Stimulated activated naive CD8-positive, alpha-beta T cell treated with anti-CD3 and anti-CD28 coated beads, Interleukin-15, Interleukin-2, amounts not matched to agents 100 ng/mL and 50 ng/mL, for 24 hours (primary cell): ENCODE data around the gene SHROOM3.

Source experiments
- H3K27ac Mint-ChIP-seq: one replicate; pipeline ENCODE4 v1.8.0; 2021; ENCODE audit warnings: mild to moderate bottlenecking, mixed read lengths
- H3K27me3 Mint-ChIP-seq: one replicate; pipeline ENCODE4 v1.8.0; 2021; ENCODE audit warnings: mixed read lengths
- H3K36me3 Mint-ChIP-seq: one replicate; pipeline ENCODE4 v1.8.0; 2021; ENCODE audit warnings: low read depth, mixed read lengths
- H3K4me1 Mint-ChIP-seq: one replicate; pipeline ENCODE4 v1.8.0; 2021; ENCODE audit warnings: low read depth, mixed read lengths
- H3K4me3 Mint-ChIP-seq: one replicate; pipeline ENCODE4 v1.8.0; 2021; ENCODE audit warnings: mild to moderate bottlenecking, mixed read lengths
- H3K9me3 Mint-ChIP-seq: one replicate; pipeline ENCODE4 v1.8.0; 2021; ENCODE audit warnings: mixed read lengths

Gene SHROOM3

DNA sequence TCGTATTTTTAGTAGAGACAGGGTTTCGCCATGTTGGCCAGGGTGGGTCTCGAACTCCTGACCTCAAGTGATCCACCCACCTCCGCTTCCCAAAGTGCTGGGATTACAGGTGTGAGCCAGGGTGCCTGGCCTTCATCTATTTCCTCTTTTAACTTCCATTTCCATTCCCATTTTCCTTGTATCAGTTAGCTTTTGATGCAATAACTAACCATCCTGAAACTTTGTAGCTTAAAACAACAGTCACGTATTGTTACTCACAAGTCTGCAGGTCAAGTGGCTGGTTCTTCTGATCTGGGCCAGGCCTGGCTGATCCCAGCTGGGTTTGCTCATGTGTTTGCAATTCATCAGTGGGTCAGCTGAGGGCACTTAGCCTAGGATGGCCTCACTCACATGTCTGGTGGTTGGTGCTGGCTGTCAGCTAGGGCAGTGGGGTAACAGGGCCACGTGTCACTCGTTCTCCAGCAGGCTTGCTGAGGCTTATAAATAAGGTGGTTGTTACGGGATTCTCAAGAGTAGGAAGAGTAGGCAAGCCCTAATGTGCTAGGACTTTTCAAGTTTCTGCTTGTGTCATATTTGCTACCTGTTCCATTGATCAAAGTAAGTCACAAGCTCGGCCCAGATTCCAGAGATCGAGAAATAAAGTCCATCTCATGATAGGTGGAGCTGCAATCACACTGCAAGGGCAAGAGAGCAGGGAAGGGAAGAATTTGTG is 374.7 kb downstream of the SHROOM3 start:
- H3K4me3 Mint-ChIP-seq: no peak overlapping the region
- H3K27me3 Mint-ChIP-seq: no peaks in the 10 kb centered on the region
- no peak overlapping the region for H3K27ac Mint-ChIP-seq
- no peaks in the 10 kb centered on the region for H3K36me3 Mint-ChIP-seq
- H3K4me1 Mint-ChIP-seq: no peaks in the 10 kb centered on the region
- peaks cover 20% of the 10 kb centered on the region for H3K9me3 Mint-ChIP-seq

DNA sequence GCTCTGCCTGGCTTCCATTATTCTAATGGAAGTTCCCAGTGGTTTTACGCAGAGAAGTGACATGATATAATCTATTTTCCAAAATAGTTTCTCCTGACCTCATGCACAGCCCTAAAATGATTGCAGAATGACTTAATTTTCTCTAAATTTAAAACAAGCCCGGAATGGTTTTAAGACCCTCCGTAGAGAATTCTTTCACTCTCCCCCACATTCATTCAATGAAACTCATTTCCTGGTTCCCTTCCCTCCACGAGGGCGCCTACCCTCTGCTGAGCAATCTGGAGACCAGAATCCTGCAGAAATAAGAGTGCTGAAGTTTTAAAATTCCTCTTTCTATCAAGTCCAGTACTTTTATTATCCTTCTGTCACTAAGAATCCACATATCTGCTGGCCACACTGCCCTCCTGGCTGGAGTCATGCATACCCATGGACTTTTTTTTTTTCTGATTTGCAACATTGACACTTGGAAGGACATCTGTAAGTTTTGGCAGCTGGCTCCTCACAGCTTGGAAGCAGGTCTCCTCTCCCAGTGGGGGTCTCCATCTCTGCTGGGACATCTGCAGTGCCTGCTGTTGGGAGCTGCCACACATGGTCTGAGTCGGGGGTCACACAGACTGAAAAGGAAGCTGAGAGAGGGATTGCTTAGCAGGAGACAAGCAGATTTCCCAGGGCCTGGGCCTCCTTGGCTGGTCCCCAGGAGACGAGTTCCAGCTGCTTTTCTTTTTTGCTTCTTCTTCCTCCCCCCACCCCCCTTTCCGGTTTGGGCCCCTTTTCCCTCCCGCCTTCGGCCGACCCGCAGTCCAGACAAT is 376.8 kb downstream of the SHROOM3 start:
- Mint-ChIP-seq H3K9me3 (peaks cover 23% of the 10 kb centered on the region), H3K27me3 (peaks cover 3% of the 10 kb centered on the region), H3K27ac (no peak overlapping the region), H3K4me1 (no peaks in the 10 kb centered on the region), H3K36me3 (no peaks in the 10 kb centered on the region), H3K4me3 (no peak overlapping the region)

DNA sequence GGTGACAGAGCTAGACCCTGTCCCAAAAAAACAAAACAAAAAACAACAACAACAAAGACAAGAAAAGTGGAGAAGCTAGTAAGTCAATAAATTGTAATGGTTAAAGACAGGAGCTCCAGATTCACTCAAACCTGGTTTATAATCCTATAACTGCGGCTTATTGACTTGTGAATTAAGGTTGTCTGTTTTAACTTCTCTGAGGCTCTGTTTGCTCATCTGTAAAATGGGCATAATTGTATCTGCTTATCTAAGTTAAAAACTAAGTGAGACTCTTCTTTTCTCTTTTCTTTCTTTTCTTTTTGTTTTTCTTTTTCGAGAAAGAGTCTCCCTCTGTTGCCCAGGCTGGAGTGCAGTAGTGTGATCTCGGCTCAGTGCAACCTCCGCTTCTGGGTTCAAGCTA is 378.0 kb downstream of the SHROOM3 start:
- Mint-ChIP-seq H3K27me3 (peaks cover 3% of the 10 kb centered on the region), H3K36me3 (no peaks in the 10 kb centered on the region), H3K27ac (no peak overlapping the region)

DNA sequence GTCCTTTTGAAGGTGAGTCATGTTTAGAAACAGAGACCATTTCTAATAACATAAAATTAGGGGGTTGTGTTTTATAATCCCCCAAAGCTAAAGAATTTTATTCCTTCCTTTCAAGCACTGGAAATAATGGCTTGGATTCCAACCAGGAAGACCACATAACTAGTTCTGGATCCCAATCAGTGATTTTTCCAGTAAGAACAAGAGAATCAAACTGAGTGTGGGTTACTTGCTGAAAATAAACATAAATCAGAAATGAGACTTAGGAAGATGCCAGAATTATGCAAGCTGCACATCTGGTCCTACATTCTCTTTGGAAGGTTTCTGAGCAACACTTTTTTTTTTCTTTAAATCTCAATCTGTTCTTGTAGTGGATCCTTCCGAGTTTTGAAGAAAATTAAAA is 386.6 kb downstream of the SHROOM3 start:
- Mint-ChIP-seq H3K4me1 (no peaks in the 10 kb centered on the region), H3K27ac (no peak overlapping the region), H3K27me3 (peaks cover 18% of the 10 kb centered on the region), H3K9me3 (peaks cover 15% of the 10 kb centered on the region), H3K36me3 (no peaks in the 10 kb centered on the region), H3K4me3 (no peak overlapping the region)

More for the DNA sequence above, 378.0 kb downstream of the SHROOM3 start:
- Mint-ChIP-seq H3K4me1 (no peaks in the 10 kb centered on the region), H3K4me3 (no peak overlapping the region), H3K9me3 (peaks cover 10% of the 10 kb centered on the region)

DNA sequence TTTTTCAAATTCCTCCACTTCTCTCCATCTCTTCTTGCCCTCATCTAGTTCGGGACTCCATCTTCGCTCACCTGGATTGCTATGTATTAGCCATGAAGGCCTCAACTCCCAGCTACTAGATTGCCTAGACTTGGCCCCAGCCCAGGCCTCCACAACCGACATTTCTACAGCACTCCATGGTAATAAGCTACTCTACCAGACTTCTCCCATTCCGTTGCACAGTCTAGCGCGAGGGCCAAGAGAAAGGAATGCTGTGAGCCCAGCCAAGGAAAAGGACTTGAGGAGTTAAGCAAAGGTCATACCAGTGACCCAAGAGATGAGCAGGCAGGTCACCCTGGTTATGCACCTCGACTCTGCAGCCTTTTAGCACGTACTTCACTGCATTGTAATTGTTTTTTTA is 387.3 kb downstream of the SHROOM3 start:
- Mint-ChIP-seq H3K27me3 (peaks cover 18% of the 10 kb centered on the region), H3K4me1 (no peaks in the 10 kb centered on the region)

DNA sequence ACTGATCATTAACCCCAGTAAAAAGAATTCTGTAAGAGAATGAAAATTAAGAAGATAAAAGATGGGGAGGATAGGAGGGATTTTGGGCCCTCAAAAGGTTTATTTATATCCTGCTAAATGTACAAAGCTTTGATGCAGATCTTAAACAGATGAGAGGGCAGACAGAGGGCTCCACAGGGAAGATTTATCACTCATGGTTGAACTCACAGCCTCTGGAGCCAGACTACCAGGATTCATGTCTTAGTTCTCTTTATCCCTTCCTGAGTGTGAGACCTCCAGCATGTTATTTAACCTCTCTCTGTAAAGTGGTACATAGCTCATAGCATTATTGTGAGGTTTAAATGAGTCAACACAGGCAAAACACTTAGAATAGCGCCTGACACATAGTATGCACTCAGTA is 388.5 kb downstream of the SHROOM3 start:
- no peaks in the 10 kb centered on the region for H3K4me1 Mint-ChIP-seq
- H3K27ac Mint-ChIP-seq: no peak overlapping the region
- H3K9me3 Mint-ChIP-seq: peaks cover 13% of the 10 kb centered on the region
- peaks cover 15% of the 10 kb centered on the region for H3K27me3 Mint-ChIP-seq
- H3K4me3 Mint-ChIP-seq: no peak overlapping the region
- no peaks in the 10 kb centered on the region for H3K36me3 Mint-ChIP-seq

More for the DNA sequence above, 387.3 kb downstream of the SHROOM3 start:
- Mint-ChIP-seq H3K4me3 (no peak overlapping the region), H3K36me3 (no peaks in the 10 kb centered on the region), H3K27ac (no peak overlapping the region), H3K9me3 (peaks cover 15% of the 10 kb centered on the region)

DNA sequence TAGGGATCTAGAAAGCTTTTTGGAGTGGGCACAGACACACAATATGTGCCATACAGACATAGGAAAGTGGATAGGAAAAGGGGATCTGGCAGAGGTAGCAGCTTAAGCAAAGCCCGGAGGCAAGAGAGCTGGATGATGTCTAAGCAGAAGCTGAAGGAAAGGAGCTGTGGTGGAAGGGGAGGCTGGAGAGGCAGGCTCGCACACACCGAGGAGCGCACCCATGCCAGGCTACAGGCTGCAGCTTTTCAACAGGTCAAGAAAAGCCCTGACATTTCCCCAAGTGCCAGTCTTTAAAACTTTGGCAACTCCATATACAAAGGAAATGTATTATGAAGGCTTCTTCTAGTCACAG is 395.6 kb downstream of the SHROOM3 start:
- Mint-ChIP-seq H3K36me3 (no peaks in the 10 kb centered on the region), H3K27me3 (no peaks in the 10 kb centered on the region), H3K4me1 (no peaks in the 10 kb centered on the region), H3K27ac (no peak overlapping the region), H3K4me3 (no peak overlapping the region), H3K9me3 (no peaks in the 10 kb centered on the region)

DNA sequence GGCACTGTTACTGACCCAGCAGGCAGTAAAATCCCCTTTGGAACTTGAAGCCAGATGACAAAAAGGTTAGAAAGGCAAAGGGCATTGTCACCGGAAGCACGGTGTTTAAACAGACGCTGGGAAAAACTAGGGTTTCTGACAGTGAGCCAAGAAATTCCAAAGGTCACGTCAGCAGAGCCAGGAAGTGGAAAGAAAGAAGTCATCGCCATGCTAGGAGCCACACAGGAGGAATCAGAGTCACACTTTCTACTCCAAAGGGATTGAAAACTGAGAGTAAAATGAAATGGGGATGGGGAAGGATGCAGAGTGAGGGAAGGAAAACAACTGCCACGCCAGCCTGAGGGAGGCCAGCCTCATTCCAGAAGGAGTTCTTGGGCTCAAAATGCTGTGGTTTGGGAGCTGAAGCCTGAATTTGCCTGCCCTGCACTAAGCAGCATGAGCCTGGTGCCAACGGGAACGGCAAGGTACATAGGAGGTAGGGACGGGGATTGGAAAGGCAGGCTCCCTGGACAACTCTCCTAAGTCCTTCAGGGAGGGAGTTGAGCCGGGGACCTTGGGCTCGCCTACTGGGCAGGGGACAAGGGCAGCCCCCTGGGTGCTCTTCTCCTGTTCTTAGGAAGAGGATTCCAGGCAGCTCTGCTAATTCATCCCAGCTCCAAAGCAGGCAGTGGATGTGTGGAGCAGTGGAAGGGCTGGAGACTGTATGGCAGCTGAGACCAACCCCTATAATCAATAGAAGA is 396.1 kb downstream of the SHROOM3 start:
- Mint-ChIP-seq H3K27ac (no peak overlapping the region), H3K4me1 (no peaks in the 10 kb centered on the region), H3K27me3 (no peaks in the 10 kb centered on the region), H3K36me3 (no peaks in the 10 kb centered on the region), H3K9me3 (no peaks in the 10 kb centered on the region), H3K4me3 (no peak overlapping the region)

DNA sequence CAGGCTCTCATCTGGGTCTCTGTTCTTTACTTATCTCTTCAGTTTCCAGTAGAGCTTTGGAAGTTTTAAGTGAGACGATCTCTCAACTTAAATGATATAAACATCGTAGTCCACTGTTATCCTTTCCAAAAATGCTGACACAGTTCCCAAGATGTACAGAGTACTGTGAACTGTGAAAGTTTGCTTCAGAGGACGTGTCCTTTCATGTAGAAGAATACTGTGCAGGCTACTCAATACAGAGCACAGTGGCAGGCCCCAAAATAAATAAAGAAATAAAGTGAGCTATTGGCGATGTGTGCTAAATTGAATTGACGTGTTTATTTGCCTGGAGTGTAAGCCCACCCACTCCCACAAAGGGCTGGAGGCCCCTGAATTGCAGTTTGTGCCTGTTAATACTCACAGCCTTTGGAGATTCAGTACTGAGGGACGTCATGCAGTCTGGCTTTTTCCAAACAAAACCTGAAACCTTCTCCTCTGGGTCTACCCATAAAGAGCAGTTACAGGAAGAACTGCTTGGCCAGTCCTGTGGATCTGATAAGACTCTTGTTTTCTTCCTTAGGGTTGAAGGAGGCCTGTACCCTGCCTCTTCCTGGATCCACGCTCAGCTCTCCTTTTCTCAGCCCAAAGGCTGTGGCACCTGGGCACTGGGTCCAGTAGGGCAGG is 396.8 kb downstream of the SHROOM3 start:
- Mint-ChIP-seq H3K27me3 (no peaks in the 10 kb centered on the region), H3K9me3 (no peaks in the 10 kb centered on the region), H3K27ac (no peak overlapping the region), H3K36me3 (no peaks in the 10 kb centered on the region), H3K4me3 (no peak overlapping the region), H3K4me1 (no peaks in the 10 kb centered on the region)
